Testis (tissue), 5 donors: ENCODE measurements around the gene FITM1. TPM values are rescaled to one million over a fixed set of nuclear protein-coding genes. Genes with fewer than 3 reads are reported as not detected.
A peak's percentile ranks its signal among the peaks of the same experiment; 100 is the strongest.

Source experiments
- DNase-seq: peaks from one replicate; pipeline ENCODE4 v3.0.0-alpha.2; 2019
- H3K27ac ChIP-seq, 2 donors: fragments of 200-600 bp; sonication (generic); one replicate each; pipeline ENCODE4 v1.5.1; 2019
- H3K27me3 ChIP-seq: fragments of 200-600 bp; sonication (generic); one replicate; pipeline ENCODE4 v1.5.1; 2019
- H3K36me3 ChIP-seq: fragments of 200-600 bp; sonication (generic); one replicate; pipeline ENCODE4 v1.5.1; 2017; ENCODE audit warnings: low read depth; ENCODE audit errors: missing control alignments
- H3K4me1 ChIP-seq: fragments of 200-600 bp; sonication (generic); one replicate; pipeline ENCODE4 v1.5.1; 2019
- H3K4me3 ChIP-seq, 2 donors: fragments of 200-600 bp; sonication (generic); one replicate each; pipeline ENCODE4 v1.5.1; 2017 to 2019
- H3K9me3 ChIP-seq: fragments of 200-600 bp; sonication (generic); one replicate; pipeline ENCODE4 v1.5.1; 2017
- CTCF ChIP-seq, 3 experiments: fragments of 450-650 bp in 2 of 3; fragments of 200-600 bp in 1 of 3; sonication (generic) in 1 of 3; IDR thresholded peaks; one replicate each; pipeline ENCODE4 v1.5.1; 2016 to 2019; ENCODE audit warnings: antibody characterized with exemption in 3 of 3, mild to moderate bottlenecking in 2 of 3, moderate library complexity in 1 of 3
- POLR2A ChIP-seq: fragments of 450-650 bp; IDR thresholded peaks from one replicate; pipeline ENCODE4 v1.6.1; 2017; ENCODE audit warnings: antibody characterized with exemption, mild to moderate bottlenecking, moderate library complexity
- WGBS, 2 donors: methylation state at CpG; one replicate each; pipeline ENCODE4 v1.1.5; 2018; 5-methylcytosine and 5-hydroxymethylcytosine counted together
- intact Hi-C: fragments of 100-400 bp; cut with DNase I; formaldehyde crosslinking; loops from one replicate; pipeline ENCODE4 v1.15.1; 2023; ENCODE audit warnings: low total_unique reads
- long read RNA-seq, 2 donors: transcript quantifications; one replicate each; lab custom pipeline, GENCODE V29; 2026
- polyA plus RNA-seq: library from polyadenylated mRNA; stranded (reverse); fragments of 350-450 nt; fragmentation: Illumina TruSeq; extraction: RNeasy Lipid Tissue Mini Kit (QIAGEN cat#74804); gene quantifications from one replicate; pipeline ENCODE4 v1.2.3, GENCODE V29; 2014; ENCODE audit warnings: low read depth, low replicate concordance; ENCODE audit not compliant: insufficient read depth
- total RNA-seq, 2 donors: library from RNA; depleted of rRNA; stranded (reverse); fragments of >200 nt; gene quantifications; one replicate each; pipeline ENCODE4 v1.2.3, GENCODE V29; 2016

FITM1 gene, protein sequence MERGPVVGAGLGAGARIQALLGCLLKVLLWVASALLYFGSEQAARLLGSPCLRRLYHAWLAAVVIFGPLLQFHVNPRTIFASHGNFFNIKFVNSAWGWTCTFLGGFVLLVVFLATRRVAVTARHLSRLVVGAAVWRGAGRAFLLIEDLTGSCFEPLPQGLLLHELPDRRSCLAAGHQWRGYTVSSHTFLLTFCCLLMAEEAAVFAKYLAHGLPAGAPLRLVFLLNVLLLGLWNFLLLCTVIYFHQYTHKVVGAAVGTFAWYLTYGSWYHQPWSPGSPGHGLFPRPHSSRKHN
- total RNA-seq (1 to 10 TPM; 2.2 to 3.5 TPM), polyA plus RNA-seq (3.7 TPM)
- long read RNA-seq, donor 1, partial matches to known transcripts, result 0 of 4 reads
- long read RNA-seq, donor 1, other reads (novel, unspliced or antisense), result 0 of 4 reads
- long read RNA-seq, donor 2, partial matches to known transcripts, result 0 of 2 reads
- long read RNA-seq, donor 2, other reads (novel, unspliced or antisense), result 0 of 2 reads

GRCh38 chr14:24130380-24130716, at the start of gene FITM1:
FITM1 (plus strand) TSS chr14:24130659; CDS start chr14:24131564, 905 bp downstream.
- Histone ChIP-seq H3K27ac (peak within 1 kb of the TSS in 1 of 2 donors; percentile 46), H3K9me3 (no peaks in the 10 kb centered on the region), H3K4me1 (peaks cover 10% of the 10 kb centered on the region), H3K36me3 (no peaks in the 10 kb centered on the region), H3K27me3 (no peaks in the 10 kb centered on the region), H3K4me3 (no peak within 1 kb of the TSS)
- no peak for DNase-seq
- 86 to 91% methylated on average over 5 of the region's 5 CpGs for WGBS, 2 donors
- intact Hi-C loops, result no loop called here
- TF ChIP-seq POLR2A, result no peak
- TF ChIP-seq CTCF (IDR thresholded peaks at IDR 0.05), result no peak

DNA sequence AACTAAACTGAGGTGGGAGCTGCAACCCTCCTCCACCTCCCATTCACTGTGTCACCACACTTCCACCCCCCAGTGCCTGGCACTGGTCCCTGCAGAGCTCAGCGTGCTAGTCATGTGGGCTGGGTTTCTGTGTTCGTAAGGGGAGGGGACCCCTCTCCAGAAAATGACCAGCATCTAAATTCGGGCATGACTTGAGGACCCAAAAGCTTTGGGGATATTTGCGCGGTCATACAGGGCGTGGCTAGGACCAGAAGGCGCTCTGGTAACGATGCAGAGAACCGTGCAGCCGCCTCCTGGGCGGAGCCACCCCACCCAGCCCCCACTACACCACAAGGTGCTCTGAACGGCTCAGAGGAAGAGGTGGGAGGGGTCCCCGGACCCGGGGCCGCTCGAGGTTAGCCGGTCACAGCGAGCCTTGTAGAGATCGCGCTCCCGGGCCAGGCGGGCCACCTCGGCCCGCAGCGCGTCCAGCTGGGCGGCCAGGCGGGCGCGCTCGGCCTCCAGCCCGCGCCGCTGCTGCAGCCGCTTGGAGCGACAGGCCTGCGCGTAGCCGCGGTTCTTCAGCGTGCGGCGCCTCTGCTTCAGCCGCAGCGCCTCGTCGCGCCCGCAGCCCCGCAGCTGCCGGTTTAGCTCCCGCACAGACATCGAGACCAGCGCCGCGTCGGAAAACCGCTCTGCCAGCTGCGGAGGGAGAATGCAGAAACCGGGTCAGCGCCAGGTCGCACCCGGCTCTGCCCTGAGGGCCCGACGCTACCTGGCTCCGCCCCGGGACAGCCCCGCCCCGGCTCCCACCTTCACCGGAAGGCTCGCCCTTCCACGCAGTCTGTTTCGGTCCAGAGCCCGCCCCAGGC, 49.3 kb upstream of the FITM1 start:
- Histone ChIP-seq H3K4me1 (peaks cover 4% of the 10 kb centered on the region), H3K36me3 (no peaks in the 10 kb centered on the region), H3K27ac (peak overlapping the region in 1 of 2 donors; percentile 14), H3K4me3 (peak overlapping the region; percentile 56), H3K27me3 (no peaks in the 10 kb centered on the region), H3K9me3 (no peaks in the 10 kb centered on the region)
- 0 to 1% methylated on average over 5 to 63 of the region's 74 CpGs for WGBS, 2 donors
- TF ChIP-seq CTCF (IDR thresholded peaks at IDR 0.05), result no peak
- TF ChIP-seq POLR2A, result no peak
- intact Hi-C loops, result no loop called here
- DNase-seq, result peak; percentile 69

DNA sequence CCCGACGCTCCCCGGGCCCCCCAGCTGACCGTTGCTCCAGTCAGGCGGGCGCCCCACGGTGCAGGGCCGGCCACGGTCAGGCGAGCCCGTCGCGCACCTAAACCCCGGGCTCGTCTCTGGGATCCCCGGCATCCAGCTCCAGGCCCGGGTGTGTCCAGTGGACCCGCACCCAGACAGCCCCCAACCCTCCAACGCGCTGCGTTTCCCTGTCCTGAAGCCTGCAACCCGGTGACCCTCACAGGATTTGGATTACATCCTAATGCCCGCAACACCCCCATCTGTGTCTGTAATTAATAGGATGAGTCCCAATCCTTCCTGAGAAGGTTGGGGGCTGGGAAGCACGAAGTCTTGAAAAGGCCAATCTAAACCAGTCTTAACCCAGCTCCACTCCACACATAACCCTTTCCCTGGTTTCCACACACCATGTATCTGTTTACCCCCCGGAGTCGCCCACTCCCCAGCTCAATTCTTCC, 48.7 kb upstream of the FITM1 start:
- intact Hi-C loops, result no loop called here
- peak overlapping the region; percentile 56 for H3K4me3 ChIP-seq
- H3K9me3 ChIP-seq, result no peaks in the 10 kb centered on the region
- DNase-seq, result peak; percentile 16
- no peak for TF ChIP-seq POLR2A
- TF ChIP-seq CTCF (IDR thresholded peaks at IDR 0.05), result no peak
- no peaks in the 10 kb centered on the region for H3K36me3 ChIP-seq
- peak overlapping the region in 1 of 2 donors; percentile 14 for H3K27ac ChIP-seq
- H3K4me1 ChIP-seq, result peaks cover 4% of the 10 kb centered on the region
- WGBS, 2 donors, result 24 to 54% methylated on average over 4 to 26 of the region's 26 CpGs
- H3K27me3 ChIP-seq, result no peaks in the 10 kb centered on the region

DNA sequence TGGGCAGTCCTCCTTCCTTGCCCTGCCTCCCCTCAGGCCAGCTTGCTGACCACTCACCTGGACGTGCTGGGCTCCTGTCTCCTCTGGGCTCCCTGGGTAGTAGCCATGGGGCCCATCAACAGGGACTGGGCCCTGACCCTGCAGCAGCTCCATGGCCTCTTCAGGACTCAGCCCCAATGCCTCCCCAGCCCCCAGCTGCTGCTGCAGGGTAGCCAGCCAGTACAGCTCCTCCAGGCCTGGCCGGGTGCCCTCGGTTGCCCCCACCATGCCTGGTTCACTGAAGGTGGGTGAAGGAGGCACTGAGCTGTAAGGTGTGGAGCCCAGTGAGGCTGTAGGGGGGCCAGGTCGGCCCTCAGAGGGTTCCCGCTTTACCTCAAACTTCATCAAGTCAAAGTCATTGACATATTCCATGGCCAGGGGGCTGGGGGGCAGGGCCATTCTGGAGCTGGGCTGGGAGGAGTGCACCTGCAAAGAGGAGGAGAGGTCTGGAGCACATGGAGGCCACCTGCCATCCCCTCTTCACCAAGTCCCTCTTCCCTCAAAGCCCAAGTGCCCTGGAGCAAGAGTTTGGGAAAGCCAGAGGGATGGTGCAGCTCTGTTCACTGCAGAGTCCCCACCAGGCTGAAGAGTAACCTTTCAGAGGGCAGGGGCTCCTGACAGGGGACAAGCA, 47.9 kb upstream of the FITM1 start:
- DNase-seq, result no peak
- TF ChIP-seq POLR2A (no peak), CTCF (IDR thresholded peaks at IDR 0.05) (no peak)
- no peaks in the 10 kb centered on the region for H3K27me3 ChIP-seq
- H3K36me3 ChIP-seq, result no peaks in the 10 kb centered on the region
- 89 to 94% methylated on average over 4 to 5 of the region's 5 CpGs for WGBS, 2 donors
- peaks cover 4% of the 10 kb centered on the region for H3K4me1 ChIP-seq
- no peak overlapping the region for H3K4me3 ChIP-seq
- H3K27ac ChIP-seq, result no peak overlapping the region
- no peaks in the 10 kb centered on the region for H3K9me3 ChIP-seq
- intact Hi-C loops, result no loop called here
